GM23248 (cell line): ENCODE data around the gene BCL2. TPM values are rescaled to one million over a fixed set of nuclear protein-coding genes. Genes with fewer than 3 reads are reported as not detected.

Experiments
- DNase-seq: peaks from one replicate; pipeline ENCODE4 v3.0.0-alpha.2; 2015
- H2AFZ ChIP-seq: fragments of 200-600 bp; sonication (generic); 2 replicates; pipeline ENCODE4 v1.6.1; 2016; ENCODE audit warnings: antibody characterized with exemption
- H3F3A ChIP-seq: fragments of 200-600 bp; sonication (generic); 2 replicates; pipeline ENCODE4 v1.6.1; 2016; ENCODE audit warnings: mild to moderate bottlenecking, antibody characterized with exemption, mixed run types; ENCODE audit not compliant: insufficient read depth
- H3K27ac ChIP-seq: fragments of 200-600 bp; sonication (generic); 2 replicates; pipeline ENCODE4 v1.5.1; 2016; ENCODE audit warnings: mild to moderate bottlenecking
- H3K27me3 ChIP-seq: fragments of 200-600 bp; sonication (generic); replicated peaks from 2 replicates; pipeline ENCODE4 v1.6.1; 2016; ENCODE audit warnings: mild to moderate bottlenecking; ENCODE audit not compliant: insufficient read depth
- H3K36me3 ChIP-seq: fragments of 200-600 bp; sonication (generic); 2 replicates; pipeline ENCODE4 v1.6.1; 2016; ENCODE audit warnings: low read depth, mild to moderate bottlenecking
- H3K4me1 ChIP-seq: fragments of 200-600 bp; sonication (generic); 2 replicates; pipeline ENCODE4 v1.6.1; 2016; ENCODE audit warnings: mild to moderate bottlenecking; ENCODE audit not compliant: insufficient read depth
- H3K4me2 ChIP-seq: fragments of 200-600 bp; sonication (generic); one replicate; pipeline ENCODE4 v1.6.1; 2016; ENCODE audit warnings: mild to moderate bottlenecking; ENCODE audit not compliant: unreplicated experiment
- H3K4me3 ChIP-seq: fragments of 200-600 bp; sonication (generic); 2 replicates; pipeline ENCODE4 v1.5.1; 2016; ENCODE audit warnings: mild to moderate bottlenecking
- H3K79me2 ChIP-seq: fragments of 200-600 bp; sonication (generic); 2 replicates; pipeline ENCODE4 v1.6.1; 2016; ENCODE audit warnings: mild to moderate bottlenecking; ENCODE audit not compliant: insufficient read depth
- H3K9ac ChIP-seq: fragments of 200-600 bp; sonication (generic); 2 replicates; pipeline ENCODE4 v1.6.1; 2016; ENCODE audit warnings: mild to moderate bottlenecking
- H3K9me2 ChIP-seq: fragments of 200-600 bp; sonication (generic); 2 replicates; pipeline ENCODE4 v1.6.1; 2016; ENCODE audit warnings: mixed run types, mild to moderate bottlenecking, moderate library complexity; ENCODE audit not compliant: insufficient read depth
- H3K9me3 ChIP-seq: fragments of 200-600 bp; sonication (generic); one replicate; pipeline ENCODE4 v1.6.1; 2017; ENCODE audit warnings: low read depth
- H4K20me1 ChIP-seq: fragments of 200-600 bp; sonication (generic); 2 replicates; pipeline ENCODE4 v1.6.0; 2016; ENCODE audit not compliant: insufficient read depth
- EZH2 ChIP-seq: fragments of 200-600 bp; sonication (generic); IDR thresholded peaks from 2 replicates; pipeline ENCODE4 v1.6.1; 2018; ENCODE audit warnings: antibody characterized with exemption, mild to moderate bottlenecking; ENCODE audit not compliant: insufficient read depth, poor library complexity, severe bottlenecking
- EZH2phosphoT487 ChIP-seq: fragments of 200-600 bp; sonication (generic); IDR thresholded peaks from 2 replicates; pipeline ENCODE4 v1.6.1; 2018; ENCODE audit warnings: antibody characterized with exemption, moderate library complexity, mild to moderate bottlenecking, low read depth; ENCODE audit not compliant: insufficient read depth
- whole genome bisulfite sequencing, 2 experiments: methylation state at CpG; one replicate each; pipeline ENCODE4 v1.1.6; 2015 to 2017; ENCODE audit warnings: low lambda C conversion rate in 2 of 2, low coverage in 1 of 2; ENCODE audit errors: missing lambda C conversion rate in 2 of 2; 5-methylcytosine and 5-hydroxymethylcytosine counted together
- in situ Hi-C: fragments of 300-500 bp; cut with MboI; formaldehyde crosslinking; loops from 2 replicates; pipeline ENCODE4 v1.15.0; 2020
- polyA plus RNA-seq: library from polyadenylated mRNA; unstranded; fragments of >200 nt; fragmentation: Nextera tagmentation; extraction: Ambion mirVana; gene quantifications from 2 replicates; pipeline ENCODE4 v1.2.1, GENCODE V29; 2016
- total RNA-seq: library from RNA; depleted of rRNA; stranded (reverse); fragments of >200 nt; shearing (Covaris generic); gene quantifications from 2 replicates; pipeline ENCODE4 v1.2.3, GENCODE V29; 2014

The BCL2 gene
- total and polyA plus RNA-seq, 2 experiments from 2014 or later: 0.30 to 1.5 TPM

DNA sequence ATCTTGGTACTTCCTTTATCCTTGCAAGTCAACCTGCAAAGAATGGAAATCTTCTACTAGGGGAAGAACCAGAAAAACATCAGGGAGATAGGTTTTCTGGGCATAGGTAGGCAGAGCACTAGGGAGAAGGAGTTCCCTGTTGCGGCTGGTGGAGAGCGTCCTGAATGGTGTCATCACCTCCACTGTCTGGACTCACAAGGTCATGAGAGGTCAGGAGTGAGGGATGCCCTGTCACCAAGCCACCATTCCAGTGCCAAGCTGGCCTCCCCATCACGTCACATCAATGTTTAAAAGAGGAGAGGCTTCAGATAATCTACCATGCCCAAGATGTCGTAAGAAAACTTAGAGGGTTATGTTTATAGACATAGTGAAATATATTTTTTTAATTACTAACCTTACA is 72.1 kb downstream of the BCL2 start:
- H4K20me1 ChIP-seq: no peaks in the 10 kb centered on the region
- DNase-seq: no peak
- no peaks in the 10 kb centered on the region for H3K36me3 ChIP-seq
- H3K27ac ChIP-seq: no peak overlapping the region
- in situ Hi-C loops: no loop called here
- H3K4me2 ChIP-seq: no peak overlapping the region
- H3K9me2 ChIP-seq: no peaks in the 10 kb centered on the region
- H3K9ac ChIP-seq: no peak overlapping the region
- H2AFZ ChIP-seq: no peak overlapping the region
- no peaks in the 10 kb centered on the region for H3K4me1 ChIP-seq
- no peaks in the 10 kb centered on the region for H3K79me2 ChIP-seq
- H3F3A ChIP-seq: no peaks in the 10 kb centered on the region
- no peak overlapping the region for H3K4me3 ChIP-seq
- TF ChIP-seq EZH2 (no peak), EZH2phosphoT487 (no peak)
- WGBS, 2 experiments: 91 to 94% methylated on average over 4 of the region's 4 CpGs
- H3K9me3 ChIP-seq: no peaks in the 10 kb centered on the region
- no peaks in the 10 kb centered on the region for H3K27me3 ChIP-seq

DNA sequence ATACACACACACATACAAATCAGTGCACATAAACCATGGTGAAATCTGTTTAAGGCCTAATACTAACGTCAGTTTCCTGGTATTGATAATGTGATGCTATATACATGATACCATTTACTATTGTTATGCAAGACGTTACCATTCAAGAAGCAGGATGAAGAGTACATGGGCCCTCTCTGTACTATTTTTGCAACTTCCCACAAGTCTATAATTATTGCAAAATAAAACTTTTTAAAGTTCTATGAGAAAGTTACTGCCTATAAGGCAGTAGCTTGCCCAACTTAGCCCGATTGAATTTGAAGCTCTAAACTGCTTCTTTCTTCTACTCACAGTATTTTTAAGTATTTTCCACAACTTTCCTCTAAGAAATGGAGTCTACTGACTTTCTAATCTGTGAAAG is 74.0 kb downstream of the BCL2 start:
- no peak for TF ChIP-seq EZH2phosphoT487
- TF ChIP-seq EZH2: no peak
- Histone ChIP-seq H3K27me3 (no peaks in the 10 kb centered on the region), H2AFZ (no peak overlapping the region)

DNA sequence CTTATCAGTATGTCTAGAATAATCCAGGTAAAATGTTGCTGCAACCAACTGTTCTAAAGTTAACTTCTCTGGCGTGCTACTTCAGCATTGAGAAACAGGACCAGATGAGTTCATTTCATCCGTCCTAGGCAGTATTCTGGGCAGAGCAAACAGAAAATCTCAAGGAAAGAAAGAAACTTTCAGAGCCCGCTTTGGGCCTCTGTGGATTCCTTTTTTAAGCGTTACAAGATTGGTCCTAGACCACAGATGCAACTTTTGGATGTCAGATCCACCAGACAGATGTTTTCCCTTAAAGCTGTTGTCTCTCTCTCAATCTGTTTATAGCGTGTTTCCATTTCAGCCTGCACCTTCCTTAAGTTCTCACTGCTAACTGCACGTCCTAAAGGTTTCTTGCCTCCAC is 75.0 kb downstream of the BCL2 start:
- H3K9me3 ChIP-seq: no peaks in the 10 kb centered on the region
- H2AFZ ChIP-seq: no peak overlapping the region
- no peaks in the 10 kb centered on the region for H3K27me3 ChIP-seq
- H3K4me2 ChIP-seq: no peak overlapping the region
- H3K27ac ChIP-seq: no peak overlapping the region
- TF ChIP-seq EZH2 (no peak), EZH2phosphoT487 (no peak)
- H3K9ac ChIP-seq: no peak overlapping the region
- no peaks in the 10 kb centered on the region for H3K79me2 ChIP-seq
- in situ Hi-C loops: no loop called here
- H3K9me2 ChIP-seq: no peaks in the 10 kb centered on the region
- H4K20me1 ChIP-seq: no peaks in the 10 kb centered on the region
- WGBS, 2 experiments: 47 to 48% methylated on average over 6 of the region's 6 CpGs
- H3K36me3 ChIP-seq: no peaks in the 10 kb centered on the region
- no peak overlapping the region for H3K4me3 ChIP-seq
- no peaks in the 10 kb centered on the region for H3K4me1 ChIP-seq
- no peak for DNase-seq
- no peaks in the 10 kb centered on the region for H3F3A ChIP-seq

More for the DNA sequence above, 74.0 kb downstream of the BCL2 start:
- no peak overlapping the region for H3K4me2 ChIP-seq
- no peak overlapping the region for H3K27ac ChIP-seq
- no peaks in the 10 kb centered on the region for H3K9me3 ChIP-seq
- no peaks in the 10 kb centered on the region for H3K79me2 ChIP-seq
- 90 to 93% methylated on average over 3 of the region's 3 CpGs for WGBS, 2 experiments
- H3K4me1 ChIP-seq: no peaks in the 10 kb centered on the region
- no peak overlapping the region for H3K9ac ChIP-seq
- no peak for DNase-seq
- H4K20me1 ChIP-seq: no peaks in the 10 kb centered on the region
- H3K4me3 ChIP-seq: no peak overlapping the region
- H3K36me3 ChIP-seq: no peaks in the 10 kb centered on the region
- H3F3A ChIP-seq: no peaks in the 10 kb centered on the region
- no peaks in the 10 kb centered on the region for H3K9me2 ChIP-seq
- in situ Hi-C loops: no loop called here

DNA sequence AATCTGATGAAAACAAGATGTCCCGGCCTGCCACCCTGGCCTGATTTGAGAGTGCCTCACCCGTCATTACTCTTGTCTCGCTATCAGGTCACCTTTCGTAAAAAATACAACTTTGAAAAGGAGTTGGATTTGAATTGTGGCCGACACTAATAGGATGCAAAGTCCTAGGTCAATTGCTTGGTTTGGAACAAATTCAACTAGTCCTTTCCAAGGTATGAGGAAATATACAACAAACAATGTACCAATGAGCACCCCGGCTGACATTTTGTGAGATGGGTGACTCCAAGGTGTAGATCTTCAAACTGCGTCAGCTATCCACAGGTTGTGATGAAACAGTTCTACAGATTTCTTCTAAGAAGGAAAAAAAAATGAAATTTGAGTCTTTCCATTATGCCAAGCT is 77.8 kb downstream of the BCL2 start:
- H3K9me2 ChIP-seq: no peaks in the 10 kb centered on the region
- no peaks in the 10 kb centered on the region for H3K79me2 ChIP-seq
- in situ Hi-C loops: no loop called here
- H3K27ac ChIP-seq: no peak overlapping the region
- peaks cover 22% of the 10 kb centered on the region for H3F3A ChIP-seq
- no peak for DNase-seq
- H3K4me1 ChIP-seq: peaks cover 19% of the 10 kb centered on the region
- H4K20me1 ChIP-seq: no peaks in the 10 kb centered on the region
- no peak overlapping the region for H3K4me3 ChIP-seq
- H2AFZ ChIP-seq: no peak overlapping the region
- TF ChIP-seq EZH2 (no peak), EZH2phosphoT487 (no peak)
- H3K9ac ChIP-seq: no peak overlapping the region
- H3K27me3 ChIP-seq: no peaks in the 10 kb centered on the region
- WGBS, 2 experiments: 91 to 95% methylated on average over 7 of the region's 7 CpGs
- H3K36me3 ChIP-seq: no peaks in the 10 kb centered on the region
- no peak overlapping the region for H3K4me2 ChIP-seq
- H3K9me3 ChIP-seq: no peaks in the 10 kb centered on the region

DNA sequence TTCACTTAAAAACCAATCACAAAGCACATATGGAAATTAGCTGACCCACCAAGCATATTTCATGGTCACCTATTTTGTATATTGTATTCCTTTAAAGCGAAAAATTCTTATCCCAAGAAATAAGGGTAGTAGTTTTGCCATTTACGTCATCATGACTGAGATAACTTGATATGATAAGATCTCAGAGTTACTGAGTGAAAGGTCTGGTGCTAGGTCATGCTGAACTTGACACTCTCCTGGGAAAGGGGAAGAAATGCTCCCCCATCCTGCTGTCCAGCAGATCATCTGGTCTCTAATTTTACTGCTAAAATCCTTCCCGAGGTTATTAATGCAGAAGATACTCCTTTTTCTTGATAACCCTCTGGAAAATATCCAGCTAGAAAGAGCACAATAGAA is 78.3 kb downstream of the BCL2 start:
- no peak overlapping the region for H3K4me3 ChIP-seq
- H3K27me3 ChIP-seq: no peaks in the 10 kb centered on the region
- H3K4me2 ChIP-seq: no peak overlapping the region
- no peaks in the 10 kb centered on the region for H4K20me1 ChIP-seq
- H3K9me2 ChIP-seq: no peaks in the 10 kb centered on the region
- H3K9ac ChIP-seq: no peak overlapping the region
- 62 to 68% methylated on average over 3 of the region's 3 CpGs for WGBS, 2 experiments
- H3F3A ChIP-seq: peaks cover 25% of the 10 kb centered on the region
- peaks cover 21% of the 10 kb centered on the region for H3K4me1 ChIP-seq
- H2AFZ ChIP-seq: no peak overlapping the region
- H3K9me3 ChIP-seq: no peaks in the 10 kb centered on the region
- in situ Hi-C loops: no loop called here
- TF ChIP-seq EZH2phosphoT487 (no peak), EZH2 (no peak)
- no peaks in the 10 kb centered on the region for H3K36me3 ChIP-seq
- DNase-seq: no peak
- H3K27ac ChIP-seq: no peak overlapping the region
- no peaks in the 10 kb centered on the region for H3K79me2 ChIP-seq
